ENCODE results near the gene CAMK2N1.
"Not testable (repeated sequence)": the region's sequence is repeated elsewhere in the genome, so short reads cannot be mapped to it uniquely, and the experiment has no call there.

CAMK2N1 gene

GRCh38 chr1:20485527-20486456 is at the start of gene CAMK2N1:
Gene CAMK2N1, minus strand, starts transcription at chr1:20486210. Its CDS starts 831 bp downstream, at chr1:20485379.
- in situ Hi-C loops (cut with MboI; ENCODE audit: low sequenced_read_pairs): no loop called here

GRCh38 chr1:20534659-20535417 is 48.8 kb upstream of the CAMK2N1 start:
- in situ Hi-C loops (cut with MboI; ENCODE audit: low sequenced_read_pairs): loop anchor here (25.0 kb wide), 1 partner anchor 102 kb away; the partner anchor contains the start of gene PINK1

- in situ Hi-C loops (cut with MboI; ENCODE audit: low sequenced_read_pairs): loop anchor here (25.0 kb wide), 1 partner anchor 104 kb away; the partner anchor contains the start of gene PINK1
Observed at GRCh38 chr1:20533635-20534034, 47.6 kb upstream of the CAMK2N1 start.

GRCh38 chr1:20530901-20531300 is 44.9 kb upstream of the CAMK2N1 start:
- in situ Hi-C loops (cut with MboI; ENCODE audit: low sequenced_read_pairs): loop anchor here (25.0 kb wide), 1 partner anchor 106 kb away; the partner anchor contains the start of gene PINK1

- in situ Hi-C loops (cut with MboI; ENCODE audit: low sequenced_read_pairs): loop anchor here (25.0 kb wide), 1 partner anchor 107 kb away; the partner anchor contains the start of gene PINK1
Observed at GRCh38 chr1:20530306-20530705, 44.3 kb upstream of the CAMK2N1 start.

- in situ Hi-C loops (cut with MboI; ENCODE audit: low sequenced_read_pairs): loop anchor here (25.0 kb wide), 1 partner anchor 109 kb away; the partner anchor contains the start of gene PINK1
Observed at GRCh38 chr1:20528221-20528620, 42.2 kb upstream of the CAMK2N1 start.

- in situ Hi-C loops (cut with MboI; ENCODE audit: low sequenced_read_pairs): loop anchor here (25.0 kb wide), 1 partner anchor 111 kb away; the partner anchor contains the start of gene PINK1
Observed at GRCh38 chr1:20526267-20526666, 40.3 kb upstream of the CAMK2N1 start.

- in situ Hi-C loops (cut with MboI; ENCODE audit: low sequenced_read_pairs): no loop called here
Observed at GRCh38 chr1:20521960-20522861, 36.2 kb upstream of the CAMK2N1 start.

GRCh38 chr1:20519609-20520262 is 33.7 kb upstream of the CAMK2N1 start:
- in situ Hi-C loops (cut with MboI; ENCODE audit: low sequenced_read_pairs): not testable (repeated sequence)

- in situ Hi-C loops (cut with MboI; ENCODE audit: low sequenced_read_pairs): no loop called here
Observed at GRCh38 chr1:20511518-20512428, 25.8 kb upstream of the CAMK2N1 start.

- in situ Hi-C loops (cut with MboI; ENCODE audit: low sequenced_read_pairs): no loop called here
Observed at GRCh38 chr1:20508411-20508771, 22.4 kb upstream of the CAMK2N1 start.

- in situ Hi-C loops (cut with MboI; ENCODE audit: low sequenced_read_pairs): no loop called here
Observed at GRCh38 chr1:20507564-20508410, 21.8 kb upstream of the CAMK2N1 start, which contains the start of gene MUL1. Gene MUL1, minus strand, starts transcription at chr1:20508151. Its CDS starts 127 bp downstream, at chr1:20508024.

GRCh38 chr1:20507248-20507563 is 21.2 kb upstream of the CAMK2N1 start:
- in situ Hi-C loops (cut with MboI; ENCODE audit: low sequenced_read_pairs): no loop called here

GRCh38 chr1:20505488-20505887 is 19.5 kb upstream of the CAMK2N1 start:
- in situ Hi-C loops (cut with MboI; ENCODE audit: low sequenced_read_pairs): no loop called here

GRCh38 chr1:20500716-20501115 is 14.7 kb upstream of the CAMK2N1 start:
- in situ Hi-C loops (cut with MboI; ENCODE audit: low sequenced_read_pairs): no loop called here

GRCh38 chr1:20499718-20500117 is 13.7 kb upstream of the CAMK2N1 start:
- in situ Hi-C loops (cut with MboI; ENCODE audit: low sequenced_read_pairs): no loop called here

- in situ Hi-C loops (cut with MboI; ENCODE audit: low sequenced_read_pairs): no loop called here
Observed at GRCh38 chr1:20499105-20499504, 13.1 kb upstream of the CAMK2N1 start.

- in situ Hi-C loops (cut with MboI; ENCODE audit: low sequenced_read_pairs): no loop called here
Observed at GRCh38 chr1:20498116-20498515, 12.1 kb upstream of the CAMK2N1 start.

Data from hTERT RPE-1 (cell line).